Ishikawa (cell line): ENCODE data around the gene ADH1B.

Experiments used
- CEBPB ChIP-seq: IDR thresholded peaks from 2 replicates; pipeline ENCODE4 v1.6.1; 2012
- CREB1 ChIP-seq: IDR thresholded peaks from 2 replicates; pipeline ENCODE4 v1.6.1; 2012; ENCODE audit warnings: low read depth
- EGR1 ChIP-seq: IDR thresholded peaks from 2 replicates; pipeline ENCODE4 v1.6.1; 2012
- EP300 ChIP-seq: IDR thresholded peaks from 2 replicates; pipeline ENCODE4 v1.6.1; 2012; ENCODE audit warnings: borderline replicate concordance
- FOXM1 ChIP-seq: IDR thresholded peaks from 2 replicates; pipeline ENCODE4 v1.6.1; 2012; ENCODE audit warnings: low read depth, borderline replicate concordance
- NFIC ChIP-seq: IDR thresholded peaks from 2 replicates; pipeline ENCODE4 v1.6.1; 2012
- RAD21 ChIP-seq: IDR thresholded peaks from 2 replicates; pipeline ENCODE4 v1.6.1; 2012; ENCODE audit warnings: low read depth
- TAF1 ChIP-seq: IDR thresholded peaks from 2 replicates; pipeline ENCODE4 v1.6.1; 2012; ENCODE audit warnings: low read depth, mild to moderate bottlenecking
- TCF12 ChIP-seq: IDR thresholded peaks from 2 replicates; pipeline ENCODE4 v1.6.1; 2012; ENCODE audit warnings: low read depth
- TEAD4 ChIP-seq: IDR thresholded peaks from 2 replicates; pipeline ENCODE4 v1.6.1; 2012
- YY1 ChIP-seq: IDR thresholded peaks from 2 replicates; pipeline ENCODE4 v1.6.1; 2012; ENCODE audit warnings: low read depth
- ZBTB7A ChIP-seq: IDR thresholded peaks from 2 replicates; pipeline ENCODE4 v1.6.1; 2012; ENCODE audit warnings: low read depth
- TF ChIP-seq, protein P1 (sequence below): IDR thresholded peaks from 2 replicates; pipeline ENCODE4 v1.6.1; 2012
- TF ChIP-seq, protein P2 (sequence below): IDR thresholded peaks from 2 replicates; pipeline ENCODE4 v1.6.1; 2012; ENCODE audit warnings: low read depth, mild to moderate bottlenecking
- TF ChIP-seq, protein P3 (sequence below): IDR thresholded peaks from 2 replicates; pipeline ENCODE4 v1.6.1; 2012

Gene ADH1B

DNA sequence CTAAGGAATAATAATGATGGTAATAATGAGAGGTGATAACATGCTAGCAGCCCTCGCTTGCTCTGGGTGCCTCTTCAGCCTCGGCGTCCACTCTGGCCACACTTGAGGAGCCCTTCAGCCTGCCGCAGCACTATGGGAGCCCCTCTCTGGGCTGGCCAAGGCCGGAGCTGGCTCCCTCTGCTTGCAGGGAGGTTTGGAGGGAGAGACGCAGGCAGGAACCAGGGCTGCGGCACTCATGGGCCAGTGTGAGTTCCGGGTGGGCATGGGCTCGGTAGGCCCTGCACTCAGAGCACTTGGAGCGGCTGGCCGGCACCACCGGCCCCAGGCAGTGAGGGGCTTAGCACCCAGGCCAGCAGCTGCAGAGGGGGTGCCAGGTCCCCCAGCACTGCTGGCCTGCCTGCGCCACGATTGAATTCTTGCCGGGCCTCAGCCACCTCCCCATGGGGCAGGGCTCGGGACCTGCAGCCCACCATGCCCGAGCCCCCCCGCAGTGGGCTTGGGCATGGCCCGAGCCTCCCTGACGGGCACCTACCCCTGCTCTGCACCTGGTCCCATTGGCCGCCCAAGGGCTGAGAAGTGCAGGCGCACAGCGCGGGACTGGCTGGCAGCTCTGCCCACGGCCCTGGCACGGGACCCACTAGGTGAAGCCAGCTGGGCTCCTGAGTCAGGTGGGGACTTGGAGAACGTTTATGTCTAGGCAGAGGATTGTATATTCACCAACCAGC is 38.4 kb upstream of the ADH1B start:
- TF ChIP-seq TAF1 (no peak), EGR1 (no peak), NFIC (no peak), TEAD4 (no peak), EP300 (no peak), RAD21 (no peak), CREB1 (no peak), YY1 (no peak), ZBTB7A (no peak), CEBPB (no peak), FOXM1 (no peak), TCF12 (no peak)
- TF ChIP-seq, protein P1, sequence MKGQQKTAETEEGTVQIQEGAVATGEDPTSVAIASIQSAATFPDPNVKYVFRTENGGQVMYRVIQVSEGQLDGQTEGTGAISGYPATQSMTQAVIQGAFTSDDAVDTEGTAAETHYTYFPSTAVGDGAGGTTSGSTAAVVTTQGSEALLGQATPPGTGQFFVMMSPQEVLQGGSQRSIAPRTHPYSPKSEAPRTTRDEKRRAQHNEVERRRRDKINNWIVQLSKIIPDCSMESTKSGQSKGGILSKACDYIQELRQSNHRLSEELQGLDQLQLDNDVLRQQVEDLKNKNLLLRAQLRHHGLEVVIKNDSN: no peak
- TF ChIP-seq, protein P2, sequence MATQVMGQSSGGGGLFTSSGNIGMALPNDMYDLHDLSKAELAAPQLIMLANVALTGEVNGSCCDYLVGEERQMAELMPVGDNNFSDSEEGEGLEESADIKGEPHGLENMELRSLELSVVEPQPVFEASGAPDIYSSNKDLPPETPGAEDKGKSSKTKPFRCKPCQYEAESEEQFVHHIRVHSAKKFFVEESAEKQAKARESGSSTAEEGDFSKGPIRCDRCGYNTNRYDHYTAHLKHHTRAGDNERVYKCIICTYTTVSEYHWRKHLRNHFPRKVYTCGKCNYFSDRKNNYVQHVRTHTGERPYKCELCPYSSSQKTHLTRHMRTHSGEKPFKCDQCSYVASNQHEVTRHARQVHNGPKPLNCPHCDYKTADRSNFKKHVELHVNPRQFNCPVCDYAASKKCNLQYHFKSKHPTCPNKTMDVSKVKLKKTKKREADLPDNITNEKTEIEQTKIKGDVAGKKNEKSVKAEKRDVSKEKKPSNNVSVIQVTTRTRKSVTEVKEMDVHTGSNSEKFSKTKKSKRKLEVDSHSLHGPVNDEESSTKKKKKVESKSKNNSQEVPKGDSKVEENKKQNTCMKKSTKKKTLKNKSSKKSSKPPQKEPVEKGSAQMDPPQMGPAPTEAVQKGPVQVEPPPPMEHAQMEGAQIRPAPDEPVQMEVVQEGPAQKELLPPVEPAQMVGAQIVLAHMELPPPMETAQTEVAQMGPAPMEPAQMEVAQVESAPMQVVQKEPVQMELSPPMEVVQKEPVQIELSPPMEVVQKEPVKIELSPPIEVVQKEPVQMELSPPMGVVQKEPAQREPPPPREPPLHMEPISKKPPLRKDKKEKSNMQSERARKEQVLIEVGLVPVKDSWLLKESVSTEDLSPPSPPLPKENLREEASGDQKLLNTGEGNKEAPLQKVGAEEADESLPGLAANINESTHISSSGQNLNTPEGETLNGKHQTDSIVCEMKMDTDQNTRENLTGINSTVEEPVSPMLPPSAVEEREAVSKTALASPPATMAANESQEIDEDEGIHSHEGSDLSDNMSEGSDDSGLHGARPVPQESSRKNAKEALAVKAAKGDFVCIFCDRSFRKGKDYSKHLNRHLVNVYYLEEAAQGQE: no peak
- TF ChIP-seq, protein P3, sequence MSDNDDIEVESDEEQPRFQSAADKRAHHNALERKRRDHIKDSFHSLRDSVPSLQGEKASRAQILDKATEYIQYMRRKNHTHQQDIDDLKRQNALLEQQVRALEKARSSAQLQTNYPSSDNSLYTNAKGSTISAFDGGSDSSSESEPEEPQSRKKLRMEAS: no peak

DNA sequence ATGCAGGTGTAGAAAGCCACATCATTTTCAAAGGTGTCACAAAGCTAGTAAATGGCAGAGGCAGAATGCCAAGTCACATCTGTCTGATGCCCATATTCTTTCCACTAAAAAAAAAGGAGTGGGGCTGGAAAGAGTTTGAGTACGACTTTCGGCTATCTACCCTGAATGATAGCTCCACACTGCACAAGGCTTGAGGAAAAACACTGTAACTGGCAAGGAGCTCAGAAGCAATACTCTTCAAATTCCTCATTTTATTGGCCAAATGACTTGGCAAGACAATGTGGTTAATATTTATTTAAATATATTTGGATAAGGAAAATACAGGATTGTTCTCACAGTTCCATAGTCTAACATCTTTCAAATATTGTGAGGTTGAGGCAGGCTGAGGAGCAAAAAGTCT is 36.7 kb upstream of the ADH1B start:
- TF ChIP-seq, protein P2: no peak

DNA sequence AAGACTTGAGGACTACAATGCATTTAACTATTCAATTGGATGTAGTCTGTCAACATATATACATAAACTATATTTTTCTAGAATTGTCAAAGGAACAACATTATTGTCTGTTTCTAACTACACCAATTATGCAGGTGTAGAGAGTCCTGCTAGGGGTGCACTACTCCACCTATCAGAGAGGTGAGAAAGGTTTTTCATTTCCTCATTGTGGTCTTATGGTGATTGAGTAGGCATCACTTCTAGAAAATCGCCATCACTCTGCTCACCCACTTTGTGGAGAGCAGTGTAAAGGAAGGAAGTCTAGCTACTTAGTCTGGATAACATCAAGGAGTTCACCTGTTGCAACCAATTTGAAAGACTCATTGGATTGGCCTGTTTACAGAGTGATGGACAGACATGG is 35.8 kb upstream of the ADH1B start:
- TF ChIP-seq EP300: no peak
- no peak for TF ChIP-seq TCF12
- TF ChIP-seq EGR1: no peak
- TF ChIP-seq RAD21: no peak
- TF ChIP-seq TEAD4: no peak
- no peak for TF ChIP-seq FOXM1
- TF ChIP-seq TAF1: no peak
- TF ChIP-seq CREB1: no peak
- TF ChIP-seq, protein P3: no peak
- TF ChIP-seq ZBTB7A: no peak
- no peak for TF ChIP-seq NFIC
- TF ChIP-seq, protein P2: no peak
- TF ChIP-seq, protein P1: no peak
- no peak for TF ChIP-seq YY1
- TF ChIP-seq CEBPB: no peak

DNA sequence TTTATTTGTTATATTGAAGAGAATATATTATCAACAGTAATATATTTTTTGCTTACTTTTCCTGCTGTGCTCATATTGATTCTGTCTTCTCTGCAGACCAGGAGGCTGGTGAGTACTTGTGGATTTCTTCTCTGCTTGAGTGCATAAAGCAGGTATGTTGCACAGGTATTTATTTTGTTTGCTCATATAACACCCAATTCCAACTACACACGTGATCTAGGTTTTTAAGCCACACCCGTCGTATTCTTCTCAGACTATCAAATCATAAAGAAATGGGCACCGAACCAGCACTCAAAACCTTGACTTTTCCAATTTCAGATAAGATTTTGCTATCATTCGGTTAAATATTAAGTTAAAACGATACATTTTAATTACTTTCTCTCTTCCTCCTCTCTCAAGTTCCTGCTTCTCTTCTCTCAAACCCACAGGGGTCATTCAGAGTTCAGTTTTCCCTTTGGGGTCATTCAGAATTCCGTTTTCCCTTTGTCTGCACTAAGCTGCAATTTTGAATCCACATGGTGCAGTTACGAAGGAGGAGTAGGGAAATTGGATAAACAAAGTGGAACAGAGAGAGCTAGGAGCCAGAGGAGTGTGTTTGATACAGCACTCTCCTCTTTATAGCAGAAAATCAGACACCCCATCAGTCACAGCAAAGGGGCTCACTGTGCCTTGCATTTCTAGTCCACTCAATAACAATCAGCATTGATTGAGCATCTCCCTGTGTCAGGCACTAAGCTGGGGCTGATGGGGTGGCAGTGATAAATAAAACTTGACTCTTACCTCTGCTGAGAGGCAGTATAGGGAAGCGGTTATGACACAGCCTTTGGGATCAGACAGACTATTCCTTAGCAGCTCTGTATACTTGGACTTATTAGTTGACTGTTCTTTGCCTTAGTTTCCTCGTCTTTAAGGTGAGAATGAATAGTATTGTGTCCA is 31.7 kb upstream of the ADH1B start, which contains the start of gene ADH1C:
ADH1C (minus strand) TSS at position 145 of the 936 bp plus-strand sequence; CDS start at position 74, 71 bp downstream.
- TF ChIP-seq TEAD4 (no peak), NFIC (no peak), YY1 (no peak), ZBTB7A (no peak), TAF1 (no peak), FOXM1 (no peak), EP300 (no peak), CREB1 (no peak), EGR1 (no peak), RAD21 (no peak)
- TF ChIP-seq, protein P1: no peak
- TF ChIP-seq, protein P2: no peak
